ENCODE measurements around the gene METTL26. TPM values are rescaled to one million over a fixed set of nuclear protein-coding genes. Genes with fewer than 3 reads are reported as not detected.

Gene METTL26
- total and polyA plus RNA-seq, 10 of the 15 experiments (the other 5 are each of a cell fraction or from before 2014, with no cell fraction given), result 5.4 to 163 (median 79.3) TPM

DNA sequence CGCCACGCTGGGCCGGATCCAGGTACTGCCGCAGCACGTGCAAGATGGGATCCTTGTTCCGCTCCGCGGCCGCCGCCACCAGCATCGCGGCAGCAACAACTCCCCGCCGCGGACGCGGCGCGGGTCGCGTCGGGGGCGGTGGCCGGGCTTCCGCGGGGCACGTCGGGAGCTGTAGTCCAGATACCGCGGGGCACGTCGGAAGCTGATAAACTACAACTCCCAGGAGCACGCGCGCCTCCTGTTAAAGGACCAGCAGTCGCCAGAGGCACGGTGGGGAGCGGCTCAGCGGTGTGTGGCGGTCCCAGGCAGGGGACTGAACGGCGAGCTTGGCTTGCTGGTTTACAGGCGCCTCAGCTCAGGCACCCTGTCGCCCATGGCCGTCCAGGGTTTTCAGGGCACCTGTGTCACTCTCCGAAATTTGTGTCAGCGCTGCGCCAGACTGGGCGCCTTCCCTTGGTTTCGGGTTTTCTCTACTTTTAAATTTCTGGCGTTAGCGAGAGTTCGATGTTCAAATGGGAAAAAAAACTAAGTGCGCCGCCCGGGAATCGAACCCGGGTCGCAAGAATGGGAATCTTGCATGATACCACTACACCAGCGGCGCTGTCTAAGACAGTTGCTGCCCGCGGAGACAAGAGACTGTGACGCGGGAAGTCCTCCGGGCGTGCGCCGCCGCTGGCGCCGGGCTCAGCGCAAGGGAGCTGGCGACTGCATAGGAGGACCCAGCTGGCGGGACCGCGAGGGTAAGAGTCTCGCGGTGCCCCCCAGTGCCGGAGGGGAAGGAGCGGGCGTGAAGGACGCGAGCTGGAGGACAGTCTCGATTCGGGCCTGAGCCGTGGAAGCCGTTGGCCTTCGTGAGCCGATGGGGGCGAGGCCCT lies at the start of gene METTL26 (continued):
- TF ChIP-seq HCFC1 (IDR thresholded peaks at IDR 0.05; ENCODE audit: low read length), result peak; percentile 97
- peak; percentile 94; the same call in 1 of the 2 replicates for TF ChIP-seq ZNF207 (IDR thresholded peaks at IDR 0.05; ENCODE audit: borderline replicate concordance)
- TF ChIP-seq, protein P1, sequence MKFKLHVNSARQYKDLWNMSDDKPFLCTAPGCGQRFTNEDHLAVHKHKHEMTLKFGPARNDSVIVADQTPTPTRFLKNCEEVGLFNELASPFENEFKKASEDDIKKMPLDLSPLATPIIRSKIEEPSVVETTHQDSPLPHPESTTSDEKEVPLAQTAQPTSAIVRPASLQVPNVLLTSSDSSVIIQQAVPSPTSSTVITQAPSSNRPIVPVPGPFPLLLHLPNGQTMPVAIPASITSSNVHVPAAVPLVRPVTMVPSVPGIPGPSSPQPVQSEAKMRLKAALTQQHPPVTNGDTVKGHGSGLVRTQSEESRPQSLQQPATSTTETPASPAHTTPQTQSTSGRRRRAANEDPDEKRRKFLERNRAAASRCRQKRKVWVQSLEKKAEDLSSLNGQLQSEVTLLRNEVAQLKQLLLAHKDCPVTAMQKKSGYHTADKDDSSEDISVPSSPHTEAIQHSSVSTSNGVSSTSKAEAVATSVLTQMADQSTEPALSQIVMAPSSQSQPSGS (IDR thresholded peaks at IDR 0.05; ENCODE audit: low read length), result no peak
- TF ChIP-seq SP1 (IDR thresholded peaks at IDR 0.05; ENCODE audit: low read depth, low read length), result peak; percentile 81
- TF ChIP-seq, protein P2, sequence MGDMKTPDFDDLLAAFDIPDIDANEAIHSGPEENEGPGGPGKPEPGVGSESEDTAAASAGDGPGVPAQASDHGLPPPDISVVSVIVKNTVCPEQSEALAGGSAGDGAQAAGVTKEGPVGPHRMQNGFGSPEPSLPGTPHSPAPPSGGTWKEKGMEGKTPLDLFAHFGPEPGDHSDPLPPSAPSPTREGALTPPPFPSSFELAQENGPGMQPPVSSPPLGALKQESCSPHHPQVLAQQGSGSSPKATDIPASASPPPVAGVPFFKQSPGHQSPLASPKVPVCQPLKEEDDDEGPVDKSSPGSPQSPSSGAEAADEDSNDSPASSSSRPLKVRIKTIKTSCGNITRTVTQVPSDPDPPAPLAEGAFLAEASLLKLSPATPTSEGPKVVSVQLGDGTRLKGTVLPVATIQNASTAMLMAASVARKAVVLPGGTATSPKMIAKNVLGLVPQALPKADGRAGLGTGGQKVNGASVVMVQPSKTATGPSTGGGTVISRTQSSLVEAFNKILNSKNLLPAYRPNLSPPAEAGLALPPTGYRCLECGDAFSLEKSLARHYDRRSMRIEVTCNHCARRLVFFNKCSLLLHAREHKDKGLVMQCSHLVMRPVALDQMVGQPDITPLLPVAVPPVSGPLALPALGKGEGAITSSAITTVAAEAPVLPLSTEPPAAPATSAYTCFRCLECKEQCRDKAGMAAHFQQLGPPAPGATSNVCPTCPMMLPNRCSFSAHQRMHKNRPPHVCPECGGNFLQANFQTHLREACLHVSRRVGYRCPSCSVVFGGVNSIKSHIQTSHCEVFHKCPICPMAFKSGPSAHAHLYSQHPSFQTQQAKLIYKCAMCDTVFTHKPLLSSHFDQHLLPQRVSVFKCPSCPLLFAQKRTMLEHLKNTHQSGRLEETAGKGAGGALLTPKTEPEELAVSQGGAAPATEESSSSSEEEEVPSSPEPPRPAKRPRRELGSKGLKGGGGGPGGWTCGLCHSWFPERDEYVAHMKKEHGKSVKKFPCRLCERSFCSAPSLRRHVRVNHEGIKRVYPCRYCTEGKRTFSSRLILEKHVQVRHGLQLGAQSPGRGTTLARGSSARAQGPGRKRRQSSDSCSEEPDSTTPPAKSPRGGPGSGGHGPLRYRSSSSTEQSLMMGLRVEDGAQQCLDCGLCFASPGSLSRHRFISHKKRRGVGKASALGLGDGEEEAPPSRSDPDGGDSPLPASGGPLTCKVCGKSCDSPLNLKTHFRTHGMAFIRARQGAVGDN (IDR thresholded peaks at IDR 0.05), result 0 out of 2 replicates have a peak, but pooled peaks have one; percentile 79
- TF ChIP-seq, protein P3, sequence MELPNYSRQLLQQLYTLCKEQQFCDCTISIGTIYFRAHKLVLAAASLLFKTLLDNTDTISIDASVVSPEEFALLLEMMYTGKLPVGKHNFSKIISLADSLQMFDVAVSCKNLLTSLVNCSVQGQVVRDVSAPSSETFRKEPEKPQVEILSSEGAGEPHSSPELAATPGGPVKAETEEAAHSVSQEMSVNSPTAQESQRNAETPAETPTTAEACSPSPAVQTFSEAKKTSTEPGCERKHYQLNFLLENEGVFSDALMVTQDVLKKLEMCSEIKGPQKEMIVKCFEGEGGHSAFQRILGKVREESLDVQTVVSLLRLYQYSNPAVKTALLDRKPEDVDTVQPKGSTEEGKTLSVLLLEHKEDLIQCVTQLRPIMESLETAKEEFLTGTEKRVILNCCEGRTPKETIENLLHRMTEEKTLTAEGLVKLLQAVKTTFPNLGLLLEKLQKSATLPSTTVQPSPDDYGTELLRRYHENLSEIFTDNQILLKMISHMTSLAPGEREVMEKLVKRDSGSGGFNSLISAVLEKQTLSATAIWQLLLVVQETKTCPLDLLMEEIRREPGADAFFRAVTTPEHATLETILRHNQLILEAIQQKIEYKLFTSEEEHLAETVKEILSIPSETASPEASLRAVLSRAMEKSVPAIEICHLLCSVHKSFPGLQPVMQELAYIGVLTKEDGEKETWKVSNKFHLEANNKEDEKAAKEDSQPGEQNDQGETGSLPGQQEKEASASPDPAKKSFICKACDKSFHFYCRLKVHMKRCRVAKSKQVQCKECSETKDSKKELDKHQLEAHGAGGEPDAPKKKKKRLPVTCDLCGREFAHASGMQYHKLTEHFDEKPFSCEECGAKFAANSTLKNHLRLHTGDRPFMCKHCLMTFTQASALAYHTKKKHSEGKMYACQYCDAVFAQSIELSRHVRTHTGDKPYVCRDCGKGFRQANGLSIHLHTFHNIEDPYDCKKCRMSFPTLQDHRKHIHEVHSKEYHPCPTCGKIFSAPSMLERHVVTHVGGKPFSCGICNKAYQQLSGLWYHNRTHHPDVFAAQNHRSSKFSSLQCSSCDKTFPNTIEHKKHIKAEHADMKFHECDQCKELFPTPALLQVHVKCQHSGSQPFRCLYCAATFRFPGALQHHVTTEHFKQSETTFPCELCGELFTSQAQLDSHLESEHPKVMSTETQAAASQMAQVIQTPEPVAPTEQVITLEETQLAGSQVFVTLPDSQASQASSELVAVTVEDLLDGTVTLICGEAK (IDR thresholded peaks at IDR 0.05; ENCODE audit: borderline replicate concordance), result peak; percentile 86
- peak; percentile 69 for TF ChIP-seq DPF2 (IDR thresholded peaks at IDR 0.05)
- no peak; the same call in 1 of the 2 replicates for TF ChIP-seq SPI1 (IDR thresholded peaks at IDR 0.05; ENCODE audit: borderline replicate concordance, insufficient read depth, low read depth, low read length)
- no peak for TF ChIP-seq BCL11A (IDR thresholded peaks at IDR 0.05; ENCODE audit: low read depth, low read length)
- peak; percentile 93; the same call in 1 of the 2 replicates for TF ChIP-seq STAT1 (conservative IDR thresholded peaks at IDR 0.05)
- peak in 1 of 2 experiments; percentile 66; a peak in 1 of 4 replicates for TF ChIP-seq EP300 (IDR thresholded peaks at IDR 0.05; ENCODE audit: borderline replicate concordance in 1 of 2, control insufficient read depth in 1 of 2, low read depth in 2 of 2, low read length in 2 of 2)
- peak; percentile 90 for TF ChIP-seq MXI1 (IDR thresholded peaks at IDR 0.05; ENCODE audit: low read depth, low read length)
- TF ChIP-seq SMAD5 (IDR thresholded peaks at IDR 0.05; ENCODE audit: low read depth), result no peak
- TF ChIP-seq TARDBP (IDR thresholded peaks at IDR 0.05; ENCODE audit: borderline replicate concordance), result peak; percentile 94
- peak; percentile 76 for TF ChIP-seq CHD2 (IDR thresholded peaks at IDR 0.05; ENCODE audit: borderline replicate concordance, low read depth, low read length)
- no peak for TF ChIP-seq JUNB (IDR thresholded peaks at IDR 0.05)
- TF ChIP-seq RFX5 (IDR thresholded peaks at IDR 0.05; ENCODE audit: low read depth, low read length), result no peak
- 0 out of 2 replicates have a peak, but pooled peaks have one; percentile 37 for TF ChIP-seq MYB (IDR thresholded peaks at IDR 0.05; ENCODE audit: borderline replicate concordance, low read depth, low read length)
- peak; percentile 73; the same call in 1 of the 2 replicates for TF ChIP-seq LARP7 (IDR thresholded peaks at IDR 0.05)
- TF ChIP-seq KLF5 (IDR thresholded peaks at IDR 0.05; ENCODE audit: partially characterized antibody), result no peak
- TF ChIP-seq SMC3 (IDR thresholded peaks at IDR 0.05; ENCODE audit: borderline replicate concordance, low read length), result no peak

Data from GM12878 (cell line).